Right atrium auricular region (tissue), 2 donors: ENCODE results near the gene MCM3AP. TPM values are rescaled to one million over a fixed set of nuclear protein-coding genes. Genes with fewer than 3 reads are reported as not detected.

Experiments used
- DNase-seq: peaks from one replicate; pipeline ENCODE4 v3.0.0-alpha.2; 2019; ENCODE audit warnings: low spot score
- H3K27ac ChIP-seq, 2 donors: fragments of 200-600 bp; sonication (generic); 1 replicate in 1 of 2; 2 replicates in 1 of 2; pipeline ENCODE4 v1.5.1; 2016 to 2019
- H3K27me3 ChIP-seq, 2 donors: fragments of 200-600 bp; sonication (generic); one replicate each; pipeline versions ENCODE4 v1.5.1 to v1.6.0; 2017 to 2019
- H3K36me3 ChIP-seq: fragments of 200-600 bp; sonication (generic); one replicate; pipeline ENCODE4 v1.5.1; 2016
- H3K4me1 ChIP-seq, 2 donors: fragments of 200-600 bp; sonication (generic); one replicate each; pipeline versions ENCODE4 v1.5.1 to v1.6.0; 2017 to 2019
- H3K4me3 ChIP-seq, 2 donors: fragments of 200-600 bp; sonication (generic); 1 replicate in 1 of 2; 2 replicates in 1 of 2; pipeline ENCODE4 v1.5.1; 2017 to 2019; ENCODE audit warnings: mild to moderate bottlenecking in 1 of 2, moderate library complexity in 1 of 2
- H3K9me3 ChIP-seq, 2 donors: fragments of 200-600 bp; sonication (generic); one replicate each; pipeline ENCODE4 v1.5.1; 2019
- CTCF ChIP-seq, 2 donors: fragments of 200-600 bp; sonication (generic); IDR thresholded peaks; one replicate each; pipeline ENCODE4 v1.5.1; 2019; ENCODE audit warnings: antibody characterized with exemption in 2 of 2
- total RNA-seq, 2 donors: library from RNA; depleted of rRNA; stranded (reverse); fragments of >200 nt; gene quantifications; one replicate each; pipeline ENCODE4 v1.1.0, GENCODE V29; 2016

The MCM3AP gene
- total RNA-seq, 2 donors from 2014 or later = 35.7 to 45.4 TPM

GRCh38 chr21:46216132-46216747 lies 69.2 kb downstream of the MCM3AP start:
- H3K36me3 ChIP-seq = peaks cover 53% of the 10 kb centered on the region
- no peak overlapping the region for H3K4me3 ChIP-seq

GRCh38 chr21:46215436-46216131 lies 69.8 kb downstream of the MCM3AP start:
- Histone ChIP-seq H3K36me3 (peaks cover 48% of the 10 kb centered on the region), H3K4me1 (peaks cover 0 to 22% of the 10 kb centered on the region in 2 donors), H3K9me3 (no peaks in the 10 kb centered on the region), H3K27ac (no peak overlapping the region), H3K27me3 (no peaks in the 10 kb centered on the region), H3K4me3 (no peak overlapping the region)
- DNase-seq = no peak
- no peak for TF ChIP-seq CTCF (IDR thresholded peaks at IDR 0.05)

More at GRCh38 chr21:46216132-46216747, 69.2 kb downstream of the MCM3AP start:
- H3K9me3 ChIP-seq = no peaks in the 10 kb centered on the region
- peaks cover 0 to 23% of the 10 kb centered on the region in 2 donors for H3K4me1 ChIP-seq
- no peak for TF ChIP-seq CTCF (IDR thresholded peaks at IDR 0.05)
- H3K27ac ChIP-seq = no peak overlapping the region
- no peak for DNase-seq
- no peaks in the 10 kb centered on the region for H3K27me3 ChIP-seq

- Histone ChIP-seq H3K36me3 (peaks cover 52% of the 10 kb centered on the region), H3K27me3 (no peaks in the 10 kb centered on the region), H3K4me1 (peaks cover 0 to 13% of the 10 kb centered on the region in 2 donors), H3K9me3 (no peaks in the 10 kb centered on the region), H3K4me3 (no peak overlapping the region), H3K27ac (no peak overlapping the region)
- DNase-seq = no peak
- no peak for TF ChIP-seq CTCF (IDR thresholded peaks at IDR 0.05)
Measured at GRCh38 chr21:46214478-46215340, 70.7 kb downstream of the MCM3AP start.

- TF ChIP-seq CTCF (IDR thresholded peaks at IDR 0.05) = no peak
- no peak for DNase-seq
- Histone ChIP-seq H3K36me3 (peaks cover 52% of the 10 kb centered on the region), H3K4me3 (no peak overlapping the region), H3K4me1 (peaks cover 0 to 6% of the 10 kb centered on the region in 2 donors), H3K27ac (no peak overlapping the region), H3K9me3 (no peaks in the 10 kb centered on the region), H3K27me3 (no peaks in the 10 kb centered on the region)
Measured at GRCh38 chr21:46213620-46214286, 71.7 kb downstream of the MCM3AP start.

GRCh38 chr21:46212721-46213484 lies 72.5 kb downstream of the MCM3AP start:
- no peaks in the 10 kb centered on the region for H3K27me3 ChIP-seq
- no peak overlapping the region for H3K27ac ChIP-seq
- peaks cover 0 to 6% of the 10 kb centered on the region in 2 donors for H3K4me1 ChIP-seq
- no peak overlapping the region for H3K4me3 ChIP-seq
- TF ChIP-seq CTCF (IDR thresholded peaks at IDR 0.05) = no peak
- peaks cover 58% of the 10 kb centered on the region for H3K36me3 ChIP-seq
- H3K9me3 ChIP-seq = no peaks in the 10 kb centered on the region
- DNase-seq = no peak
